Transverse colon (tissue), 4 donors: ENCODE data around the gene FIBCD1. TPM values are rescaled to one million over a fixed set of nuclear protein-coding genes. Genes with fewer than 3 reads are reported as not detected.

ENCODE experiments used
- DNase-seq: peaks from one replicate; pipeline ENCODE4 v3.0.0-alpha.2; 2019
- H3K27ac ChIP-seq, 4 donors: fragments of 200-600 bp; sonication (generic); 2 replicates each; pipeline ENCODE4 v1.5.1; 2016 to 2018; ENCODE audit warnings: inconsistent platforms in 4 of 4
- H3K27me3 ChIP-seq: fragments of 200-600 bp; sonication (generic); 2 replicates; pipeline ENCODE4 v1.5.1; 2017; ENCODE audit warnings: inconsistent platforms
- H3K36me3 ChIP-seq, 4 donors: fragments of 200-600 bp; sonication (generic); 2 replicates each; pipeline ENCODE4 v1.5.1; 2017 to 2019; ENCODE audit warnings: inconsistent platforms in 4 of 4
- H3K4me1 ChIP-seq, 4 donors: fragments of 200-600 bp; sonication (generic); 2 replicates each; pipeline ENCODE4 v1.5.1; 2017 to 2020; ENCODE audit warnings: inconsistent platforms in 4 of 4
- H3K4me3 ChIP-seq, 4 donors: fragments of 200-600 bp; sonication (generic); 1 replicate in 1 of 4; 2 replicates in 3 of 4; pipeline versions ENCODE4 v1.5.1 to v1.6.1; 2017 to 2019; ENCODE audit warnings: inconsistent platforms in 4 of 4
- H3K9me3 ChIP-seq, 2 donors: fragments of 200-600 bp; sonication (generic); 2 replicates each; pipeline ENCODE4 v1.5.1; 2017 to 2019; ENCODE audit warnings: inconsistent platforms in 2 of 2
- CTCF ChIP-seq, 5 experiments: fragments of 200-600 bp in 3 of 5; fragments of 450-650 bp in 2 of 5; sonication (generic) in 3 of 5; IDR thresholded peaks; 1 replicate in 2 of 5; 2 replicates in 3 of 5; pipeline ENCODE4 v1.5.1; 2016 to 2017; ENCODE audit warnings: antibody characterized with exemption in 5 of 5, inconsistent platforms in 3 of 5, mild to moderate bottlenecking in 2 of 5, moderate library complexity in 1 of 5
- EP300 ChIP-seq: sonication (generic); formaldehyde crosslinking; IDR thresholded peaks from one replicate; pipeline ENCODE4 v1.6.1; 2017; ENCODE audit warnings: antibody characterized with exemption, low read depth
- POLR2A ChIP-seq: fragments of 450-650 bp; IDR thresholded peaks from one replicate; pipeline ENCODE4 v1.6.1; 2016; ENCODE audit warnings: antibody characterized with exemption, mild to moderate bottlenecking, moderate library complexity
- POLR2AphosphoS5 ChIP-seq, 3 donors: sonication (generic); formaldehyde crosslinking; IDR thresholded peaks; one replicate each; pipeline ENCODE4 v1.6.1; 2016; ENCODE audit warnings: antibody characterized with exemption in 3 of 3
- WGBS, 2 donors: methylation state at CpG; one replicate each; pipeline ENCODE4 v1.1.5; 2018; ENCODE audit warnings: low coverage in 1 of 2; 5-methylcytosine and 5-hydroxymethylcytosine counted together
- in situ Hi-C, 4 donors: fragments of 200-750 bp; cut with MboI; loops; one replicate each; pipeline versions ENCODE4 v1.15.0 to v1.15.1; 2017; ENCODE audit warnings: low sequenced_read_pairs in 3 of 4, low pct_ligation_motif_present in 1 of 4, low pct_unique_long_range_greater_than_20kb in 1 of 4
- intact Hi-C: fragments of 100-400 bp; cut with DNase I; formaldehyde crosslinking; loops from one replicate; pipeline ENCODE4 v1.15.1; 2023; ENCODE audit warnings: low total_unique reads
- total RNA-seq, 4 donors: library from RNA; depleted of rRNA; stranded (reverse); fragments of >200 nt; gene quantifications; one replicate each; pipeline ENCODE4 v1.1.0, GENCODE V29; 2016

The FIBCD1 gene
- total RNA-seq, 4 donors from 2014 or later: 1.6 to 54.7 (median 3.3) TPM; not detected in 1

DNA sequence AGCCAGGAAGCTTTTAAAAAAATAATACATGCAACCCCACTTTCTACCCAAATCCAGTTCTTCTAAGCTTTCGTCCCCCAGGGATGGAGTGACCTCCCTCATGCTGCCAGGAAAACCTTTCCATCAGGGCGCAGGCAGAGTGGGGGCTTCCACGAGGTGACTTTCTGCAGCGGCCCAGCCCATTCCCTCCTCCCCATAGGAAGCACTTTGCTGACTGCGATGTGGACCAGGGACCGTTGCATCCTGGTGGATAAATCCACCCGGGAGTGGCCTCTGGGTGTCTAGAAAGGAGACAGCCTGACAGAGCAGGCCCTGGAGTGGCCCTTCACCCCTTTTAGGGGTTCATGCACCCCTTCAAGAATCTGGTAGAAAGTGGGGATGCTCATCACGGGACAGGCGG lies 44.0 kb downstream of the FIBCD1 start:
- in situ Hi-C loops (no loop called here), intact Hi-C loops (no loop called here)
- WGBS, 2 donors: 78% methylated on average over 9 of the region's 9 CpGs; no CpG with 5 or more reads in 1 of the 2 donors
- DNase-seq: no peak
- no peak overlapping the region for H3K4me3 ChIP-seq
- peaks cover 10 to 19% (median 13%) of the 10 kb centered on the region in 4 donors for H3K4me1 ChIP-seq
- H3K36me3 ChIP-seq: peaks cover 0 to 7% (median 3%) of the 10 kb centered on the region in 4 donors
- peaks cover 18% of the 10 kb centered on the region for H3K27me3 ChIP-seq
- H3K9me3 ChIP-seq: no peaks in the 10 kb centered on the region
- H3K27ac ChIP-seq: peak overlapping the region in 1 of 4 donors; percentile 52
- no peak for TF ChIP-seq EP300
- no peak for TF ChIP-seq CTCF (IDR thresholded peaks at IDR 0.05)
- peak in 1 of 3 donors; percentile 5 for TF ChIP-seq POLR2AphosphoS5 (IDR thresholded peaks at IDR 0.05)
- no peak for TF ChIP-seq POLR2A

DNA sequence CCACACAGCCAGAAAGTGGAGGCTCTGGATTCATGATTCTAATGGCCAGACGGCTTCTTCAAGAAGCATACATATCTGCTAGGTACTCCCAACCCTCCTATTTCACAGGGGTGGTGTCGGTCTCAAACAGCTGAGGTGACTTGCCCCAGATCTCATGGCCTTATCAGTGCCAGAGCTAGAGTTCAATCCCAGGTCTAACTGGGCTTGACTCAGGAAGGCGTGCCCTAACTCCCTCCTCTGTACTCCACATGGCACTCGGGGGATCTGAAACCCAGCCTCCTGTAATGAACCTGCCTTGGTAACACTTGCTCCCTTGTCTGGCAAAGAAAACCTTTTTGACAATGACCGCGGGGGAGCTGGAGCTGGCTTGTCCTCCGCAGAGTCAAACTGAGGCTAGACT lies 44.5 kb downstream of the FIBCD1 start:
- TF ChIP-seq POLR2A (no peak), CTCF (IDR thresholded peaks at IDR 0.05) (no peak), EP300 (no peak), POLR2AphosphoS5 (IDR thresholded peaks at IDR 0.05) (no peak)
- intact Hi-C loops: no loop called here

DNA sequence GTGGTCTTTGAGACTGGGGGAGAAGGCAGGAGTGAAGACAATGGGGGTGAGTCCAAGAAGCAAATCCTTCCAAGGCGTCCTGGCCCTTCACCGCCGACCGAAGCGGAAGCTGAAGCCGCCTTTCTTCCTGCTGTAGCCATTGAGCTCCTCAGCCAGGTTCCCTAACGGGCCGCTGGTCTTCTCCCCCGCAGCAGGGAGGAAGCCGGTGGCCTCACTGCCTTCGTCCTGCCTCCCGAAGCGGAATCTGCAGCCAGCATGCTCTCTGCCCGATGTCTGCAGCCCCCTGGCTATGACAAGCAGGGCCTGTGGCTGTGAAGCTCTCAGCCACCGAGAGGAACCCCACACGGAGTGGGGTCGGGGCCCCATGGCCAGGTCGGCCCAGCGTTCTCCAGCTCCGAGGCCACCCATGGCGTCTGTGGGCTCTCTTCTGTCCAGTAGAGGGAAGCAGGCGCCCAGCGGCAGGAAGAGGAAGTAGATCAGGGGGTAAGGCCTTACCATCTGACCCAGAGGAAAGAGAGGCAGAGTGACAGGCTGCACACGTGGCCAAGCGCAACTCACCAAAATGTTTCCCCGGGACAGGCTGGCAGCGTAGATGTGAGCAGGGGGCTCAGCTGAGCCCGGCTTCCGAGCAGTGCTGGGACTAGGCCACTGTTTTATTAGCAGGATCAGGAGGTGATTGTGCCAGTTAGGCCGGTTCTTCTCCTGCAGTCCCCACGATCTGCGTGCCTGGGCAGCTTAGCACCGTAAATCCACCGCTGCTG lies 45.5 kb downstream of the FIBCD1 start:
- Histone ChIP-seq H3K4me3 (no peak overlapping the region), H3K36me3 (peaks cover 0 to 18% (median 7%) of the 10 kb centered on the region in 4 donors), H3K27me3 (peaks cover 14% of the 10 kb centered on the region), H3K9me3 (no peaks in the 10 kb centered on the region), H3K4me1 (peaks cover 9 to 18% (median 13%) of the 10 kb centered on the region in 4 donors), H3K27ac (peak overlapping the region in 3 of 4 donors; percentile 13 to 39 (median 16))
- TF ChIP-seq POLR2A (no peak), EP300 (no peak), POLR2AphosphoS5 (IDR thresholded peaks at IDR 0.05) (peak in 1 of 3 donors; percentile 35), CTCF (IDR thresholded peaks at IDR 0.05) (peak; percentile 20 to 34 (median 30))
- intact Hi-C loops (no loop called here), in situ Hi-C loops (no loop called here)
- WGBS, 2 donors: 62 to 80% methylated on average over 6 to 34 of the region's 34 CpGs
- peak; percentile 48 for DNase-seq

More for the DNA sequence above, 44.5 kb downstream of the FIBCD1 start:
- Histone ChIP-seq H3K27ac (peak overlapping the region in 1 of 4 donors; percentile 52), H3K27me3 (peaks cover 17% of the 10 kb centered on the region), H3K9me3 (no peaks in the 10 kb centered on the region), H3K36me3 (peaks cover 0 to 11% (median 5%) of the 10 kb centered on the region in 4 donors), H3K4me3 (no peak overlapping the region), H3K4me1 (peaks cover 10 to 19% (median 13%) of the 10 kb centered on the region in 4 donors)
- WGBS, 2 donors: 58% methylated on average over 7 of the region's 7 CpGs; no CpG with 5 or more reads in 1 of the 2 donors
- DNase-seq: no peak
- in situ Hi-C loops: no loop called here

- DNase-seq: no peak
- peak overlapping the region in 1 of 4 donors; percentile 16 for H3K27ac ChIP-seq
- H3K27me3 ChIP-seq: peaks cover 6% of the 10 kb centered on the region
- 83 to 92% methylated on average over 9 to 24 of the region's 24 CpGs for WGBS, 2 donors
- in situ Hi-C loops: no loop called here
- intact Hi-C loops: no loop called here
- no peaks in the 10 kb centered on the region for H3K9me3 ChIP-seq
- H3K4me1 ChIP-seq: peaks cover 1 to 14% (median 13%) of the 10 kb centered on the region in 4 donors
- TF ChIP-seq EP300 (no peak), POLR2AphosphoS5 (IDR thresholded peaks at IDR 0.05) (no peak), CTCF (IDR thresholded peaks at IDR 0.05) (no peak), POLR2A (no peak)
- no peak overlapping the region for H3K4me3 ChIP-seq
- peaks cover 0 to 24% (median 7%) of the 10 kb centered on the region in 4 donors for H3K36me3 ChIP-seq
Observed at GRCh38 chr9:130892477-130893304, 46.4 kb downstream of the FIBCD1 start.
